NCI-H1417 treated with DMSO at 0.1 percent for 48 hours (cell line): ENCODE results near the gene COTL1.
"Not testable (repeated sequence)": the region's sequence is repeated elsewhere in the genome, so short reads cannot be mapped to it uniquely, and the experiment has no call there.

Source experiments
- DNase-seq: peaks from one replicate; lab custom pipeline; 2025; lab: John Stamatoyannopoulos, UW

Gene COTL1

DNA sequence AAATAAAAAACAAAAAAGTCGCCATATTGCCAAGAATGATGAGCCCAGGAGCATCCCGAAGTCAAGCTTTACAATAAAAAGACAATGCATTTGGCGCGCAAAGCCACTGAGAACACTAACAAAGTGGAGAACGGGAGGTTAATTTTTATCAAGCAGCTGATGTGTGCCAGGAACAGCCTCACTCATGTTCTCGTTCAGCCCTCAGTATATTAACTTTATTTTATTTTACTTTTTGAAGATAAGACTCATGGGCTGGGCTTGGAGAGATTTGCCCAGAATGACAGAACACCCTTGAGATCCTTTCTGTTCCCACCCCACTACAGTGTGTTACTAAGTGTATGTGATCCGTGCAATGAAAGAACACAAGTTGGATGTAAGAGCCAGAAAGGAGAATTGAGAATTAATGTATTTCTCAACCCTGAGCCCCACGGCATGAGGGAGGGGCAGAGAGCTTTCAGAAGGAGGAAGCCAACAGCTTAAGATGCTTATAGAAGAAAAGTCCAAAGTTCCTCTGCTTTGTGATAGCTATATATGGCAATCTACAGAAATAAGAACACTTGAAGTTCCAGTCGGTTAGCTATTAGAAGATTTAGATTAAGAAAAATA, 48.4 kb downstream of the COTL1 start:
- DNase-seq: no peak

DNA sequence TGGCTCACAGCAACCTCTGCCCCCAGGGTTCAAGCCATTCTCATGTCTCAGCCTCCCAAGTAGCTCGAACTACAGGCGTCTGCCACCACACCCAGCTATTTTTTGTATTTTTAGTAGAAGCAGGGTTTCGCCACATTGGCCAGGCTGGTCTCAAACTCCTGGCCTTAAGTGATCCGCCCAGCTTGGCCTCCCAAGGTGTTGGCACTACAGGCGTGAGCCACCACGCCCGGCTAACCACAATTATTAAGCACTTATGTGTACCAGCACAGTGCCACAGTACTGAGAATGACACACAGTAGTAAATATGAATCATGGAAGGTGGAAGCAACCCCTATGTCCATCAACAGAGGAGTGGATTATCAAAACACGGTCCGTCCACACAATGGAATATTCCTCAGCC, 49.8 kb downstream of the COTL1 start:
- no peak for DNase-seq

DNA sequence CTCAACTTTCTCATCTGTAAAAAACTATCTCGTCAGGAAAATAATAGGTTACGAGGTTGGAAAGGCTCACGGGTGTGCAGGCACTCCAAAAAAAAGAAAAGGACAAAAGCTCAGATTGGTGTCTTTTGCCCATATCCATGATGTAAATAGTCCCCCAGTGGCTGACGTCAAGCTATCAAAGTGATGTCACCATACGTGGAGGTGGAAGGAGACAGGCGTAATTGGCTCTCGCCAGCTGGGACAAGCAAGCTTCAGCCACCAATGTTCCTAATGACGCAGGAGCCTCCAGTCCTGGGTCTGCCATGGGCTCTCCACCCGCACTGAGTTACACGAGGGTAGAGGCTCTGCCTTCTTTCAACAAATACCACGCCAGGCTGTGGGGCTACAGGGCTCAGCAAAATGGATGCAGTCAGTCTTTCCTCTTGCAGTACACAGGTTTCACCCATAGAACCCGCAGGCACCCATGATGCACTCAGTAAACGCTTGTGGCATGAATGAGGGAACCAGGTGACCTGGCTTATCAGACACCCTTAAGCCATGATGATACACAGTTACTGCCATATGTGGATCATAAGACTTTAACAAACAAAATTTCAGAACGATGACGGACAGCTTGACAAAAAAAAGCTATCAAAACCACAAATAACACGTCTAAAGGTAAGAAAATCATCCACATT, 50.5 kb downstream of the COTL1 start:
- no peak for DNase-seq

DNA sequence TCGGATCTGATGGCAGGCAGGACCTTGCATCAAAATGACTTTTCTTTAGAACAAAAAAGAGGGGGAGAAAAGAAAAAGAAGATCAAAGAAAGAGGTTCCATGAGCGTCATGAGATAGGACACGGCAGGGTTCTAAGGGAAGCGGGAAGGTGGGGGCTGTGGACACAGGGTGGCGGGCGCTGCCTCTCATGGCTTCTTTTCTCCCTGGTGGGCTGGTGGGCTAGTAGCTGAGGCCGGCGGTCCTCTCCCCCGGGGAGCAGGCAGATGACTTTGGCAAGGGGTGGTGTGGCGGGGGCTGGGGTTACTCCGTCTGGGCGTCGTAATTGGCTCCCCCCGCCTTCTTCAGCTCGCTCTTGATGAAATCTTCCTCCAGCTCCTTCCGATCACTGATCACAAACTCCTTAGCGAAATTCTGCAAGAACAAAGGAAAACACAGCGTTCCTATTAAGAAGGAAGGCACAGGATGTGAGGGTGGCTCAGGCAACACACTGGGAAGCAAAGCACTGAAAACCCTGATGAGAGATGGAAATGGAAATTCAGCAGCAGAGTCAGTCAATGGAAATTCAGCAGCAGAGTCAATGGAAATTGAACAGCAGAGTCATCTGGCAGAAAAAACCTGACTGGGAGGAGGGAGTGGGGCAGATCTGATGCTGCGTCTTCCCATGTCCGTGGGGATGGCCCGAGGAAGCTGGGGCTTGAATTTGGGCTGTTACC, 51.2 kb downstream of the COTL1 start:
- no peak for DNase-seq

DNA sequence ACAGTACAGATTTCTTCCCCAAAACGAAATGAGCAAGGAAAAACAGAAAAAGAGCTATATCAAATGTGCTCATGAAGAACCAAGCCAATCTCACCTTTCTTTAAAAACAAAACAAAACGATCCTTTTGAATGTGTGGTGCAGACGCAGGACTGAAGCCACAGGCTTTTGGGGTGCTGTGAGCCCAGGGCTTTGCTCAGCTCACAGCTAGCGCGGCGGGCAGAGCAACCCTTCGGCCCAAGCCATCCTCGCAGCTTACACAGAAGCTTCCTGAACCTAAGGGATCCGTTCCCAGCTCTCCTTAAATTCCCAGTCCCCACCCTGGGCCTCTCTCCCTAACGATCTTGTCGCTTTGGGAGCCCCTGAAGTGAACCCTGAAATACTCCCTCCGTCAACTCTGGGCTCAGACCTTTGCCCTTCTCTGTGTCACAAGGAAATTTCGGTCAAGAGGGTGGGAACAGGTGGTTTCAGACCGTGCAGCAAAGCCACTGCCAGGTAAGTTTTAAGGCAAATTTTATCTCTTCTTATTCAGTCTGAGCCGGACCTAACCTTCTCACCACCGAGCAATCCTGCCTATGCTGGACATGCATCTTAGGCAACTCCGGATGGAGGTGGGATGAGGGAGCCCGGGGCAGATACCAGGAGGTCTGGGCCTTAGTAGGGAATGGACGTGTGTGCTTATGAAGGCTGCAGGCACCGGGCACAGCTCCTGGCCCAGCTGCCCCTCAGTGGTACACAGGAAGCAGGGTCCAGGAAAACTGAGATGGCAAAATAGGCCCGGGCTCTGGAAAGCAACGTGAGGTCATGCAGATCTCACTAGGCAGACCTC, 52.0 kb downstream of the COTL1 start:
- DNase-seq: no peak

DNA sequence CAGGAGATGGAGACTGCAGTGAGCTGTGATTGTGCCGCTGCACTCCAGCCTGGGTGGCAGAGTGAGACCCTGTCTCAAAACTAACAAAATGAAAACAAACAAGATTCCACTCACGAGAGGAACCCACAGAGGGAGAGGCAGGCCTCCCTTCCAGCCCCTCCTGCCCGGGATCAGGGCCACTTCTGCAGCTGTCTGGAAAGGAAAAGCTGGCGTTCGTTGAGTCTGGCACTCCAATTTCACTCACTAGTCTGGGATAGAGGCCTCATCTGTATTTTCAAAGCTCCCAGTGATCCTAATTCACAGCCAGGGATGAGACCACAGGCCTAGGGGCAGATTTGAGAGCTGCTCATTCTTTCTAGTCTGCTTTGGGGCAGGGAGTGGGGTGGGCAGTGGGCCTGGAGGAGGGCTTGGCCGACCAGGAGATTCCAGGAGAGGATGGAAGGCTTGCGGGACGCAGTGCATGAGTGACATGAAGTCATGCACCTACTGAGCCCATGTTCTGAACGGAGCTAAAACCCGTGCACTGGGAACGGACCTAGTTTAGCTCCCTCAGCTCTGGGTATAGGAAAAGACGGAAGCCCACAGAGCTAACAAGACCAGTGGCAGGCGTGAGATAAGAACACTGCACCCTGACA, 54.0 kb downstream of the COTL1 start:
- no peak for DNase-seq

DNA sequence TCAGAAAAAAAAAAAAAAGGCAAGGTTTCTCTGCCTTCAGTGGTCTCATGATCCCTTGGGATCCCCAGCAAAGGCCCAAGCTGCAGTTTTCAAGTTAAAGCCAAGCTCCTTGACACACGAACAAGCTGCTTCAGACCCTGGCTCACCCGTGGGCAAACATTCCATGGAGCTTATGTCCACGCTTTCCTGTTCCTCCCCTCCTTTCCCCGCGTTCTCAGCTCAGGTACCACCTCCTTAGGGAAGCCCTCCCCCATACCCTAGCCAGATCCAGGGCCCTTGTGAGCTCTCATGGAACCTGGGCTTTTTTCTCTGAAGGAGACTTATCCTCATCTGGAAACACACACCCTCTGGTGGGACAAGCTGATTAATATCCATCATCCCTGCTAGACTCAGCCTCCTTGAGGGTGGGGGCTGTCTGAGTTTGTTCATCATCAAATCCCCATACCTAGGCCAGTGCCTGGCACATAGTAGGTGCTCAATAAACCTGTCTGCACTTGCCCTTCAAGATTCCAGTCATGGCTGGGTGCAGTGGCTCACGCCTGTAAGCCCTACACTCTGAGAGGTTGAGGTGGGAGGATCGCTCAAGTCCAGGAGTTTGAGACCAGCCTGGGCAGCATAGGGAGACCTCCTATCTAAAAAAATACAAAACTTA, 54.7 kb downstream of the COTL1 start:
- no peak for DNase-seq

DNA sequence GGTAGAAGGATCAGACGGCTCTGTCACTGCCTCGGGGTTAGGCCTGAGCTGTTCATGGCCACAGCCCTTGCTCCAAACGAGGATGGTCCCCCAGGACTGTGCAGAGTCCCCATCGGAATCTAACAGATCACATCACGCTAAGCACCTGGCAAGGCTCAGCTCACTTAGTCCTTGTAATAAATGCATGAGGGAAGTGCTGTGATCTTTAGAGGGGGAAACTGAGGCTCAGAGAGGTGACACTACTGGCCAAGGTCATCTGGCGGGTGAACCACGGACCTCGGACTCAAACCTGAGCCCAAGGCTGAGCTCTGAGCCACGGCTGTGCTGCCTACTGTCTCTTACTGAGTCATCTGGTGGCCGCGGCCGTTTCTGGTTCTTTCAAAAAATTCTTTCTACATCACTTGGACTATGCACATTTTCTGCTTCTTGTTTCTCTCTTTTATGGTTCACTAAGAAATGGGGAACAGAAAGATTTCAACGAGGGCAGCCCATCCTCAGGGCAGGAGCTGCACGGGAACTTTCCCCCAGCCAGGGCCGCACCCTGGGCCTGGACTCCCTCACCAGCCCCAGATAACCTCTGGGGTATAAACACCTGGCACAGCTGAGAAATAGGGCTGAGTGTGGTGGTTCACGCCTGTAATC, 55.6 kb downstream of the COTL1 start:
- DNase-seq: no peak

DNA sequence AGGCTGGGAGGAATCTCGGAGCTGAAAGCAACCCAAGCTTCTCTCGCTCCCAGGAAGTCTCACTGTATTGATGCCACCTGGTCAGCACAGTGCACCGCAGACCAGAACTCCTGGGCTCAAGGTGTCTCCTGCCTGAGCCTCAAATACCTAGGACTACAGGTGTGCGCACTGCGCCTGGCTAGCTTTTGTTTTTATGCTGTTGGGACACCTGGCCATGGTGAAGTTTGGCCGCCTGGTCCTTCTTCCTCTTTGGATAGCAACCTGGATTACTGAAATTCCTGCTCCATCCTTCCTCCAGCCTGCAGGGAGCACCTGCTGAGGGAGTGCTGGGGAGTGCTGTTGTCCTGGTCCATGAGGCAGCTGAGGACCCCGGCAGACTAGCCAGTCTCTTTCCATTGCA, 56.6 kb downstream of the COTL1 start:
- no peak for DNase-seq

DNA sequence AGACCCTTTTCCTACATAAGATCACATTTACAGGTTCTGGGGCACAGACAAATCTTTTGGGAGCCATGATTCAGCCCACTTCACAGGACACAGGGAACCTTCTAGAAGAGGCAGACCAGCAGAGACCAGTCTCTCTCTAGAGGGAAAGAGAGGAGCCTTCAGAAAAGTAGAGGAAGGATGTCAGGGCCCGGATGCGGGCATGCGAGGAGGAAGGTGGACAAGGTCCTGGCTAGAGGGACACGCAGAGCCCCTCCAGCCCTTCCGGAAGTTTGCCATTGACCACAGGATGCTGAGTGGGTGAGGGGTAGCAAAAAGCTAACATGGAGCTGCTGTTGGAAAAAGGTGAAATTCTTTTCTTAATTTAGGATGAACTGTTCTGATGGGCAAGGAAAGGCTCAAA, 57.6 kb downstream of the COTL1 start:
- DNase-seq: no peak

DNA sequence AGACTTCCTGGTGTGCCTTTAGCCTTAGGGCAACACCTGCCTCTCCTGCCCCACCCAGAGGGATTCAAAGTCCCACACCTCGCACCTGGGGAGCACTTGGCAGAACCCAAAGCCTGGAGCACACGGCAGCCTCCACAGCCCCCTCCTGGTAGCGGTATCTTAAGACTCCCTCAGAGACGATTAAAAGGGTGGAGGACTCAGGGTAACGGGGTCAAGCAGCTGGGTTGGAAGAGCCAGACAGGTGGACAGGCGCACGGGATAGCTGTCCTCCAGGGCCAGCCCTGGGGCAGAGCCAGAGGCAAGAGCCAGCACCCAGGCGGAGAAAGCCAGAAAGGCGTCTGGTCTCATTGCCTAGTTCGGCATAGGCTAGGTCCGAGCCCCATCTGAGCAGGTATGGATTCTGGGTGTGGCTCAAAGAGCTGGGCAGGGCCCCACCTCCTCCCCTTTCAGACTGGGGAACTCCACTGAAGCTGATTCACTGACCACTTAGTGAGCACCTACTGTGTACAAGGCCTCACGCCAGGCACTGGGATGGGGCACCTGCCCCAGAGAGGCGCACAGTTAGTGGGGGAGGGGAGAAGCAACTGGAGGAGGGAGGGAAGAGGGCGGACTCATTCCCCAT, 58.5 kb downstream of the COTL1 start:
- no peak for DNase-seq

DNA sequence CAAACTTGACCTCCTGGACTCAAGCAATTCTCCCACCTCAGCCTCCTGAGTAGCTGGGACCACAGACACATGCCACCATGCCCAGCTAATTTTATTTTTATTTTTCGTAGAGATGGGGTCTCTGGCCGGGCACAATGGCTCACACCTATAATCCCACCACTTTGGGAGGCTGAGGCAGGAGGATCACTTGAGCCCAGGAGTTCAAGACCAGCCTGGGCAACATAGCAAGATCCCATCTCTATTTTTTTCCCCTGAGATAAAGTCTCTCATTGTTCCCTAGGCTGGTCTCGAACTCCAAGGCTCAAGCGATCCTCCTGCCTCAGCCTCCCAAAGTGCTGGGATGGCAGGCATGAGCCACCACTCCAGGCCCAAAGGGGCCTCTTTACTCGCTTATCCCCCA, 59.0 kb downstream of the COTL1 start:
- DNase-seq: not testable (repeated sequence)

DNA sequence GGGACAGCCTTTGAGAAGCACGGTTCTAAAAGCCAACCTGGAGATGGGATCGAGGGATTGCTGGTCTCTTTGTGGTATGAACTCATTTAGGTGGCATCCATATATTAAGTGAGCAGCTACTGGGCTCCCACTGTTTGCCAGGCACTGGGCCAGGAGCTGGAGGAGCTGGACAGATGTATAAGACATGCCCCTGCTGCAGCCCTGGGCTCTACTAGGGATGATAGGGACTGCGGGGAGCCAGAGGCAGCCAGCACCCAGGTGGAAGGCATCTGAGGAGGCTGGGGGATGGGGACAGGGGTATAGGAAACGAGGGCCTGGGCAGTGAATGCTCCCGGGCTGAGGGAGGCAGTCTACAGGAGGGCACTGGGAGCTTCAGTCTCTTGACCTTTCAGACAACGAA, 60.4 kb downstream of the COTL1 start:
- no peak for DNase-seq

DNA sequence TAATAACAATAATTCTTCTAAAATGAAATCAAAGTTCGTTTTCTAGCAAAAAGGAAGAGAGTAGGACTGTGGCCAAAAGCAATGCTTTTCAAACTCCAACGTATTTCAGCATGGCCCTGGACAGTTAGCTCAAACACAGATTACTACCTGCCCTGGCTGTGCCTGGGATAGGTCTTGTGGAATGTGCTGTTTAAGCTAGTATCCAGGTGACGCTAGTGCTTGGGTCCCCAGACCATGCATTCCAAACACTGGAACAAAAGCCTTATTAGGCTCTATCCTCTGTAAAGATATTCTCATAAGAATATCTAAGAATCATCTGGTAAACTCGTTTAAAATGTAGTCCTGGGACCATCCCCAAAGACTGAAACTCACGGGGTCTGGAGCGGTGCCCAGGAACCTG, 60.8 kb downstream of the COTL1 start:
- no peak for DNase-seq

DNA sequence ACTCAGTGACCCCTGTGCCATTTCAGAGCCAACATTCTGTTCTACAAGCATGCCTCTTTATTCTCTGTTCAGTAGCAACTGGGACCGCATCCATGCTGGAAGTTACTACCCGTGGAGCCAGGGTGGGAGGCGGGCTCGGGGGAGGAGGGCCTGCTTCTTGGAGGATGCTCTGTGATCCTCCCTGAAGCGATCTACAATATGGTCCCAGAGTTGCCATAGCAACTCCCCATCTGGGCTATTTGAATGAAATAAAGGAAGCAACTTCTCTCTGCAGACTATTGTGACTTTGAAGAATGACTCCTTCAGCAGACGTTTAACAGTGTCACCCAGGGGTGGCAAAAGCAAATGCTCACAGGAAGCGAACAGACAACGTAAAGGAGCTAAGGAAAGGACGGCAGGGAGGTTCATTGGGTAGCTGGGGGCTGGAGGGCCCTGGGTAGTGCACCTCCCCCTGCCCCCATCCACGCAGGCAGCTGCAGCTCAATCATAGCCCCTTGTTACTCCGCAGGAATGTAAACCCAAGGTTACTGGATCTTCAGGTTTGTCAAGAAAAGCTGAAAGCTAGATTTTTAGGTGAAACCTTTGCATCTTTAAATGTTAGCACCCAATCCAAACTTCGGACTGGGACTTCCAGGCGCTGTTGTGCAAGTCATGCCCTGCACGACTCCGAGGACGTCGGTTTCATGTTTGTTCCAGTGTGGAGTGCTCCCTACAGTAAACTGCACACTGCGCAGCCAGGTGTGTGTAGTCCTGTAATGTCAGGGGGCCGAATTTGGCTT, 62.3 kb downstream of the COTL1 start:
- no peak for DNase-seq

DNA sequence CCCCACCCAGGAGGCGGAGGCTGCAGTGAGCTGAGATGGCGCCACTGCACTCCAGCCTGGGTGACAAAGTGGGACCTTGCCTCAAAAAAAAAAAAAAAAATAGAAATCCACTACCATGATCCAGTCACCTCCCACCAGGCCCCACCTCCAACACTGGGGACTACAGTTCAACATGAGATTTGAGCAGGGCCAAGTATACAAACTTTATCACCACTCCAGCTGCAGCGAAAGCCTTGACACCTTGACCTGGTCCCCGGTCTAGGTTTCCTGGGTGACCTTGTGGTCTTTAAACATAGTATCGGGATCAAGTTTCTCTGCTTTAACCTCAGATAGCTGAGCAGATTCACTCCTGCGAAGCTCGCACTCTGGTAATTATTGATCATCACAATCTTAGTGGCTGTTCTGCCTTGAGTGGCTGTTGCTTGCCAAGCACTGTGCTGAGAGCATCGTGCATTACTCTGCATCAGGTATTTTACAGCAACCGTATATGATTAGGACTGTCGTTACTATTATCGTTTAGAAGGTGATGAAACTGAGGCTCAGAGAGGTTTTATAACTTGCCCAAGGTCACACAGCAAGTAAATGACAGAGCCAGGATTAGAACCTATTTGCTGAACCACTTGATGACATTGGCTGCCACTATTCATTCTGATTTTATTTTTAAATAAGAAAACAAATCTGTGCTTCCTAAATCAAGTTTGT, 63.1 kb downstream of the COTL1 start:
- DNase-seq: no peak

DNA sequence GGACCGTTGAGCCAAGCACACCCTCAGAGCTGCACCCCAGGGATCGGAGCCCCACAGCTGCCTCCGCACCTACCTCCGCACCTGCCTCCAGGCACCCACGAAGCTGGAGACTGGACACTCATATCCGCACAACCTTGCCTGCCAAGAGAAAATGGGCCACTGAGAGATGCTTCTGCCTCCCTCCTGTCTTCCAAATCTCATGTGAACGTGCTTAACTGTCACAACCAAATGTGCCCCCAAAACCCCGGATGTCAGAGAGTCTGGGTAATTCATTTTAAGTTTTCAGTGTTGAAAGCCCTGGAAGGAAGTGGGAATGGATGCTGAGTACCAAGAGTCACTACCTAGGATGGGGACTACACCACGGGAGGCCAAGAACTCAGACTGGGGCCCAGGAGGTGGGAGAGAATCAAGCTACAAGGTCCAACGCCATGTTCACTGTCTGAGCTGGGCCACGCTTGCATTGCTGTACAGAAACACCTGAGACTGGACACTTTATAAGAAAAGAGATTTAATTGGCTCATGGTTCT, 63.9 kb downstream of the COTL1 start:
- no peak for DNase-seq

DNA sequence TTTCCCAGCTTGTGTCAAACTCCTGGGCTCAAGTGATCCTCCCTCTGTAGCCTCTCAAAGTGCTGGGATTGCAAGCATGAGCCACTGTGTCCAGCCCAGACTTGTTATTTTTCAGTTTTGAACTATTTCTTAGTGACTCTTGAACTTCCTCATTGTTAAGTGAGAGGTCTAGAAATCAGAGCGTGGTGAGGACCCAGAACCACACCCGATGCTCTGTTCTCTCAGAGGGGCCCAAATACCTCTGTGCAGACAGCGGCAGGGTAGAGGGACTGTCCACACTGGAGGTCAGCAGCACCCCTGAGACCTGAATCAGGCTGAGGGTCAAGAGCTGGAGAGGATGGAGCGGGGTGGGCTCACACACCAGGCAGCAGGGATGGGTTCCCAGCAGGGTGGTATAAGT, 65.7 kb downstream of the COTL1 start:
- no peak for DNase-seq

DNA sequence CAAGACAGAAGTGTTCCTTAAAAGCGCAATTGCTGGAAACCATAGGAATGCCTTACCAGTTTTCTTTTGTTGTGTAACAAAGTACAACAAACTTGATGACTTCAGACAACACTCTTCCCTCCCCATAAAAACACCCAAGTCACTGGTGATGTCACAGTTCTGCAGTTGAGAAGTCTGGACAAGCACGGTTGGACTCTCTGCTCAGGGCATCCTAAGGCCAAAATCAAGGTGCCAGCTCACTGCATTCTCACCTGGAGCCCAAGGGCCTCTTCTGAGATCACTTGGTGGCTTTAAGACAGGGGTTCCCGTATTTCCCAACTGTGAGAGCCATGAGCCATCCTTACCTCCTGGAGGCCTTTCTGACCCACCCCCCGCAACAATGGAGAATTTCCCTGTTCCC, 67.8 kb downstream of the COTL1 start:
- no peak for DNase-seq
